HL-60 (cell line): ENCODE results near the gene PRCC.

Experiments
- DNase-seq, 2 experiments: peaks; one replicate each; pipeline ENCODE4 v3.0.0-alpha.2; 2010 to 2020; ENCODE audit warnings: low read depth in 1 of 2, low spot score in 1 of 2
- H3K27ac ChIP-seq: fragments of 250-450 bp; sonication (Bioruptor Pico); replicated peaks from 2 replicates; pipeline ENCODE4 v1.5.1; 2020; ENCODE audit warnings: mild to moderate bottlenecking, moderate library complexity
- H3K27me3 ChIP-seq: fragments of 250-450 bp; sonication (Bioruptor Pico); 2 replicates; pipeline ENCODE4 v1.5.1; 2021; ENCODE audit warnings: mild to moderate bottlenecking, moderate library complexity; ENCODE audit not compliant: insufficient read depth, poor library complexity, severe bottlenecking
- H3K4me3 ChIP-seq: replicated peaks from 2 replicates; pipeline ENCODE4 v1.5.1; 2011; ENCODE audit warnings: mild to moderate bottlenecking, control low read depth, low read length; ENCODE audit not compliant: insufficient read depth
- CTCF ChIP-seq: IDR thresholded peaks from one replicate; pipeline ENCODE4 v1.5.1; 2011; ENCODE audit warnings: low read length, control low read depth, inconsistent platforms; ENCODE audit not compliant: insufficient read depth
- GABPA ChIP-seq: IDR thresholded peaks from 2 replicates; pipeline ENCODE4 v1.6.1; 2012; ENCODE audit warnings: low read depth
- POLR2AphosphoS5 ChIP-seq: IDR thresholded peaks from 2 replicates; pipeline ENCODE4 v1.6.1; 2012; ENCODE audit warnings: low read depth
- REST ChIP-seq: IDR thresholded peaks from 2 replicates; pipeline ENCODE4 v1.6.1; 2012; ENCODE audit warnings: low read depth; ENCODE audit not compliant: insufficient replicate concordance
- SPI1 ChIP-seq: IDR thresholded peaks from 2 replicates; pipeline ENCODE4 v1.6.1; 2012; ENCODE audit warnings: low read depth, mild to moderate bottlenecking, borderline replicate concordance

The PRCC gene

DNA sequence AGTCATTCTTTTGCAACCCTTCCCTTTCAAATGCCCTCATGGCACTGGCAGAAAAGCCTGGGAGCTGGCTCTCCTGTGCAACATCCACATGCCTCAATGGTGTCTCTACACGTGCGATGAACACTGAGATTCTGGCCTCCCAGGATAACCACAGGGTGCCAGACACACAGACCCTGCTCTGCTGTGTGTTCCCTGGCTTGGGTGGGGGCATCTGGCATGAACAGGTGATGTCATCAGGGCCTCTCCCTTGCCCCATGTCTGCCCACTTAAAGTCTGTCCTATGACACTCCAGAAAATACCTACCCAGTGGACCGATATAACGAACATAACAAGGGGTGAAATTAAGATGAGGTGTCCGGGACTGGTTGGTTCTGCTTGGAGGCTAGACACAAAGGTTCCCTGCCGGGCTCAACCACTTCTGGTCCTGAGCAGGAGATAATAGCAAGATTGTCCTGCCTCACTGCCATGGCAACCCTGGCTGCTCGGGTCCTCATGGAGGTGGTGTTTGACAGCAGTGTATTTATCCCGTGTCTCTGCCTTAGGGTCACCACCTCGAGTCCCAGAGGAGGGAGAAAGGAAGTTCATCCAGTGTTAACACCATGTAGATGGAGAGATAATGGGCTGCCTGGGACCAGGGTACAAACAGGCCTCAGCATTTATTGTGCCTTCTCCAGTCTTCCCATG lies 72.2 kb downstream of the PRCC start:
- no peak for DNase-seq
- Histone ChIP-seq H3K4me3 (no peak overlapping the region), H3K27me3 (peaks cover 33% of the 10 kb centered on the region), H3K27ac (no peak overlapping the region)
- TF ChIP-seq SPI1, result no peak
- TF ChIP-seq GABPA, result no peak
- no peak for TF ChIP-seq REST
- no peak for TF ChIP-seq CTCF
- TF ChIP-seq POLR2AphosphoS5, result no peak

DNA sequence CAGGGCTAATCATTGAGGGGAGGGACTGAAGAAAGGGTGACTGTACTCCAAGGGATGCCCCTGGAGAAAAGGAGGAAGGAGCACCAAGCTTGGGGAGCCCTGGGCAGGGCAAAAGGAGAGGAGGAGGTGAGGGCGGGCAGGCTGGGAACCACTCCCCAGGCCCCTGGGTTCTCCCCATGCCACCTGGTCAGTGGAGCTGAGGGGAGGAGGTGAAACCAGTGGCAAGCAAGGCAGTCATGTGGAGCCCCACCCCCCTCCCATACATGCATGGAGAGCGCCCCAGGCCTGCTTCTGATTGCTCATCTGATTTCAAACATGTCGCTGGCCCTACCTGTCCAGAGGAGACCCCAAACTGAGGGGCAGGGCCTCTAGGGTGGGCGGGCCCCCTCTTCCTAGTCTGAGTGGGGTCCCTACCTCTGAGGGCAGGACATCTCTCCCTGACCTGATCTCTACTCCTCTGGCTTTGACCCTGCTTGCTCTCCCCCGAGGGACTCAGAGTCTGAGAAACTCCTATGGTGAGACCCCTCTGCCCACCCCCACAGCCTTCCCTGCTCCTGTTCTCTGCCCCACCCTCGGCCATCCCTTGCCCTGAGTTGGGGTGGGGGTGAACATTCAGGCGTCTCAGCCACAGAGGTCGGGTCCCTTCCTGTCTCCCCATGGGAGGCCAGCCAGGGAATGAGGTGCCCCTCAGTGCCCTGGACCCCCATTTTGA lies 73.0 kb downstream of the PRCC start:
- Histone ChIP-seq H3K4me3 (no peak overlapping the region), H3K27ac (no peak overlapping the region), H3K27me3 (peaks cover 36% of the 10 kb centered on the region)

More for the DNA sequence above, 73.0 kb downstream of the PRCC start:
- no peak for DNase-seq
- TF ChIP-seq GABPA, result no peak
- no peak for TF ChIP-seq REST
- no peak for TF ChIP-seq CTCF
- TF ChIP-seq POLR2AphosphoS5, result no peak
- no peak for TF ChIP-seq SPI1
